Measurements from ENCODE around the gene ADNP.

Gene ADNP

GRCh38 chr20:50868509-50869495 is 62.4 kb downstream of the ADNP start:
- Histone ChIP-seq H3K4me2 (ENCODE audit: low read depth, low read length, poor library complexity, severe bottlenecking) (no peak overlapping the region), H3K9me3 (ENCODE audit: insufficient read depth, low read depth, low read length) (no peaks in the 10 kb centered on the region), H3K4me3 (ENCODE audit: low read length, poor library complexity, severe bottlenecking) (no peak overlapping the region), H3K79me2 (ENCODE audit: insufficient read depth, low read length) (no peaks in the 10 kb centered on the region), H3K9ac (ENCODE audit: low read depth, low read length, poor library complexity, severe bottlenecking) (no peak overlapping the region), H3K4me1 (ENCODE audit: insufficient read depth, low read length, poor library complexity, severe bottlenecking) (no peaks in the 10 kb centered on the region), H3K27me3 (ENCODE audit: insufficient read depth, low read length, poor library complexity, severe bottlenecking) (no peaks in the 10 kb centered on the region), H3K9me2 (replicated peaks; ENCODE audit: low read depth, low read length) (no peaks in the 10 kb centered on the region), H3K36me3 (ENCODE audit: insufficient read depth, low read length) (no peaks in the 10 kb centered on the region), H3F3A (ENCODE audit: low read depth) (no peaks in the 10 kb centered on the region), H4K20me1 (ENCODE audit: insufficient read depth, low read length, poor library complexity, severe bottlenecking) (no peaks in the 10 kb centered on the region), H2AFZ (ENCODE audit: low read length) (no peak overlapping the region)
- TF ChIP-seq CTCF (conservative IDR thresholded peaks at IDR 0.05; ENCODE audit: low read length) (no peak), EZH2phosphoT487 (IDR thresholded peaks at IDR 0.05; ENCODE audit: borderline replicate concordance) (no peak)

- no peaks in the 10 kb centered on the region for H3K9me2 ChIP-seq (replicated peaks; ENCODE audit: low read depth, low read length)
- H3K4me1 ChIP-seq (ENCODE audit: insufficient read depth, low read length, poor library complexity, severe bottlenecking), result no peaks in the 10 kb centered on the region
- H3K4me2 ChIP-seq (ENCODE audit: low read depth, low read length, poor library complexity, severe bottlenecking), result no peak overlapping the region
- no peak overlapping the region for H3K9ac ChIP-seq (ENCODE audit: low read depth, low read length, poor library complexity, severe bottlenecking)
- TF ChIP-seq EZH2phosphoT487 (IDR thresholded peaks at IDR 0.05; ENCODE audit: borderline replicate concordance) (no peak), CTCF (conservative IDR thresholded peaks at IDR 0.05; ENCODE audit: low read length) (no peak)
- no peaks in the 10 kb centered on the region for H3F3A ChIP-seq (ENCODE audit: low read depth)
- no peaks in the 10 kb centered on the region for H3K9me3 ChIP-seq (ENCODE audit: insufficient read depth, low read depth, low read length)
- H3K27me3 ChIP-seq (ENCODE audit: insufficient read depth, low read length, poor library complexity, severe bottlenecking), result no peaks in the 10 kb centered on the region
- no peaks in the 10 kb centered on the region for H3K79me2 ChIP-seq (ENCODE audit: insufficient read depth, low read length)
- H4K20me1 ChIP-seq (ENCODE audit: insufficient read depth, low read length, poor library complexity, severe bottlenecking), result no peaks in the 10 kb centered on the region
- H3K36me3 ChIP-seq (ENCODE audit: insufficient read depth, low read length), result no peaks in the 10 kb centered on the region
- no peak overlapping the region for H2AFZ ChIP-seq (ENCODE audit: low read length)
- no peak overlapping the region for H3K4me3 ChIP-seq (ENCODE audit: low read length, poor library complexity, severe bottlenecking)
These were observed 63.4 kb downstream of the ADNP start for GRCh38 chr20:50867805-50868204.

GRCh38 chr20:50866831-50867230 is 64.4 kb downstream of the ADNP start:
- Histone ChIP-seq H3K79me2 (ENCODE audit: insufficient read depth, low read length) (no peaks in the 10 kb centered on the region), H3F3A (ENCODE audit: low read depth) (no peaks in the 10 kb centered on the region), H4K20me1 (ENCODE audit: insufficient read depth, low read length, poor library complexity, severe bottlenecking) (no peaks in the 10 kb centered on the region), H3K9ac (ENCODE audit: low read depth, low read length, poor library complexity, severe bottlenecking) (no peak overlapping the region), H3K36me3 (ENCODE audit: insufficient read depth, low read length) (no peaks in the 10 kb centered on the region), H3K4me2 (ENCODE audit: low read depth, low read length, poor library complexity, severe bottlenecking) (no peak overlapping the region), H2AFZ (ENCODE audit: low read length) (no peak overlapping the region), H3K4me1 (ENCODE audit: insufficient read depth, low read length, poor library complexity, severe bottlenecking) (no peaks in the 10 kb centered on the region), H3K4me3 (ENCODE audit: low read length, poor library complexity, severe bottlenecking) (no peak overlapping the region), H3K9me3 (ENCODE audit: insufficient read depth, low read depth, low read length) (no peaks in the 10 kb centered on the region), H3K27me3 (ENCODE audit: insufficient read depth, low read length, poor library complexity, severe bottlenecking) (no peaks in the 10 kb centered on the region), H3K9me2 (replicated peaks; ENCODE audit: low read depth, low read length) (no peaks in the 10 kb centered on the region)
- TF ChIP-seq EZH2phosphoT487 (IDR thresholded peaks at IDR 0.05; ENCODE audit: borderline replicate concordance) (no peak), CTCF (conservative IDR thresholded peaks at IDR 0.05; ENCODE audit: low read length) (no peak)

All from Loucy (cell line).